ENCODE data around the gene HOXD10.

HOXD10 gene

GRCh38 chr2:176156807-176157498 is 40.4 kb downstream of the HOXD10 start, which contains the start of gene HOXD3:
Gene HOXD3, plus strand, starts transcription at chr2:176157307. Its CDS starts 11,808 bp downstream, at chr2:176169115.
- Histone ChIP-seq H3K4me3 (ENCODE audit: low read depth in 1 of 2, low read length in 2 of 2) (no peak within 1 kb of the TSS), H3K9ac (ENCODE audit: low read length) (no peak within 1 kb of the TSS), H3K27ac (ENCODE audit: low read depth, low read length) (no peak within 1 kb of the TSS), H3K9me3 (ENCODE audit: low read length) (no peaks in the 10 kb centered on the region), H3K27me3 (ENCODE audit: control insufficient read depth in 1 of 2, insufficient read depth in 2 of 2, low read length in 2 of 2) (peaks cover 7 to 41% of the 10 kb centered on the region in 2 donors), H3K4me1 (ENCODE audit: insufficient read depth, low read length) (peaks cover 13% of the 10 kb centered on the region), H3K36me3 (ENCODE audit: insufficient read depth, low read length) (peaks cover 34% of the 10 kb centered on the region)

GRCh38 chr2:176157499-176158185 is 41.1 kb downstream of the HOXD10 start:
- Histone ChIP-seq H3K4me1 (ENCODE audit: insufficient read depth, low read length) (peaks cover 13% of the 10 kb centered on the region), H3K27me3 (ENCODE audit: control insufficient read depth in 1 of 2, insufficient read depth in 2 of 2, low read length in 2 of 2) (peaks cover 7 to 45% of the 10 kb centered on the region in 2 donors), H3K27ac (ENCODE audit: low read depth, low read length) (no peak overlapping the region), H3K9ac (ENCODE audit: low read length) (no peak overlapping the region), H3K4me3 (ENCODE audit: low read depth in 1 of 2, low read length in 2 of 2) (no peak overlapping the region), H3K36me3 (ENCODE audit: insufficient read depth, low read length) (peaks cover 32% of the 10 kb centered on the region), H3K9me3 (ENCODE audit: low read length) (no peaks in the 10 kb centered on the region)

- peaks cover 7 to 50% of the 10 kb centered on the region in 2 donors for H3K27me3 ChIP-seq (ENCODE audit: control insufficient read depth in 1 of 2, insufficient read depth in 2 of 2, low read length in 2 of 2)
- H3K36me3 ChIP-seq (ENCODE audit: insufficient read depth, low read length) = peaks cover 27% of the 10 kb centered on the region
- H3K9ac ChIP-seq (ENCODE audit: low read length) = no peak overlapping the region
- H3K4me3 ChIP-seq (ENCODE audit: low read depth in 1 of 2, low read length in 2 of 2) = no peak overlapping the region
- H3K4me1 ChIP-seq (ENCODE audit: insufficient read depth, low read length) = peaks cover 13% of the 10 kb centered on the region
- no peaks in the 10 kb centered on the region for H3K9me3 ChIP-seq (ENCODE audit: low read length)
- no peak overlapping the region for H3K27ac ChIP-seq (ENCODE audit: low read depth, low read length)
Observed at GRCh38 chr2:176158186-176158591, 41.6 kb downstream of the HOXD10 start.

- Histone ChIP-seq H3K9me3 (ENCODE audit: low read length) (no peaks in the 10 kb centered on the region), H3K4me3 (ENCODE audit: low read depth in 1 of 2, low read length in 2 of 2) (no peak overlapping the region), H3K27ac (ENCODE audit: low read depth, low read length) (no peak overlapping the region), H3K9ac (ENCODE audit: low read length) (no peak overlapping the region), H3K36me3 (ENCODE audit: insufficient read depth, low read length) (peaks cover 18% of the 10 kb centered on the region), H3K27me3 (ENCODE audit: control insufficient read depth in 1 of 2, insufficient read depth in 2 of 2, low read length in 2 of 2) (peaks cover 7 to 57% of the 10 kb centered on the region in 2 donors), H3K4me1 (ENCODE audit: insufficient read depth, low read length) (peaks cover 13% of the 10 kb centered on the region)
Observed at GRCh38 chr2:176158855-176159662, 42.5 kb downstream of the HOXD10 start.

- peaks cover 17% of the 10 kb centered on the region for H3K4me1 ChIP-seq (ENCODE audit: insufficient read depth, low read length)
Observed at GRCh38 chr2:176159663-176160250, 43.2 kb downstream of the HOXD10 start.

GRCh38 chr2:176160251-176160985 is 43.8 kb downstream of the HOXD10 start:
- H3K9me3 ChIP-seq (ENCODE audit: low read length) = no peaks in the 10 kb centered on the region
- H3K36me3 ChIP-seq (ENCODE audit: insufficient read depth, low read length) = peaks cover 4% of the 10 kb centered on the region
- no peak overlapping the region for H3K9ac ChIP-seq (ENCODE audit: low read length)
- H3K4me1 ChIP-seq (ENCODE audit: insufficient read depth, low read length) = peaks cover 19% of the 10 kb centered on the region
- H3K27me3 ChIP-seq (ENCODE audit: control insufficient read depth in 1 of 2, insufficient read depth in 2 of 2, low read length in 2 of 2) = peaks cover 7 to 62% of the 10 kb centered on the region in 2 donors
- peak overlapping the region; percentile 42 for H3K27ac ChIP-seq (ENCODE audit: low read depth, low read length)
- peak overlapping the region; percentile 11 to 32 for H3K4me3 ChIP-seq (ENCODE audit: low read depth in 1 of 2, low read length in 2 of 2)

More at GRCh38 chr2:176159663-176160250, 43.2 kb downstream of the HOXD10 start:
- Histone ChIP-seq H3K36me3 (ENCODE audit: insufficient read depth, low read length) (peaks cover 11% of the 10 kb centered on the region), H3K4me3 (ENCODE audit: low read depth in 1 of 2, low read length in 2 of 2) (peak overlapping the region in 1 of 2 donors; percentile 11), H3K9ac (ENCODE audit: low read length) (no peak overlapping the region), H3K9me3 (ENCODE audit: low read length) (no peaks in the 10 kb centered on the region), H3K27me3 (ENCODE audit: control insufficient read depth in 1 of 2, insufficient read depth in 2 of 2, low read length in 2 of 2) (peaks cover 7 to 64% of the 10 kb centered on the region in 2 donors), H3K27ac (ENCODE audit: low read depth, low read length) (peak overlapping the region; percentile 42)

- peaks cover 19% of the 10 kb centered on the region for H3K4me1 ChIP-seq (ENCODE audit: insufficient read depth, low read length)
- no peak overlapping the region for H3K27ac ChIP-seq (ENCODE audit: low read depth, low read length)
- H3K27me3 ChIP-seq (ENCODE audit: control insufficient read depth in 1 of 2, insufficient read depth in 2 of 2, low read length in 2 of 2) = peaks cover 7 to 58% of the 10 kb centered on the region in 2 donors
- no peak overlapping the region for H3K4me3 ChIP-seq (ENCODE audit: low read depth in 1 of 2, low read length in 2 of 2)
- H3K9ac ChIP-seq (ENCODE audit: low read length) = no peak overlapping the region
- H3K36me3 ChIP-seq (ENCODE audit: insufficient read depth, low read length) = no peaks in the 10 kb centered on the region
- no peaks in the 10 kb centered on the region for H3K9me3 ChIP-seq (ENCODE audit: low read length)
Observed at GRCh38 chr2:176160986-176161824, 44.6 kb downstream of the HOXD10 start.

GRCh38 chr2:176161825-176162626 is 45.4 kb downstream of the HOXD10 start:
- no peak overlapping the region for H3K9ac ChIP-seq (ENCODE audit: low read length)
- no peak overlapping the region for H3K27ac ChIP-seq (ENCODE audit: low read depth, low read length)
- peaks cover 19% of the 10 kb centered on the region for H3K4me1 ChIP-seq (ENCODE audit: insufficient read depth, low read length)
- peaks cover 7 to 50% of the 10 kb centered on the region in 2 donors for H3K27me3 ChIP-seq (ENCODE audit: control insufficient read depth in 1 of 2, insufficient read depth in 2 of 2, low read length in 2 of 2)
- H3K4me3 ChIP-seq (ENCODE audit: low read depth in 1 of 2, low read length in 2 of 2) = no peak overlapping the region
- no peaks in the 10 kb centered on the region for H3K9me3 ChIP-seq (ENCODE audit: low read length)
- H3K36me3 ChIP-seq (ENCODE audit: insufficient read depth, low read length) = no peaks in the 10 kb centered on the region

- Histone ChIP-seq H3K4me3 (ENCODE audit: low read depth in 1 of 2, low read length in 2 of 2) (no peak overlapping the region), H3K9ac (ENCODE audit: low read length) (no peak overlapping the region), H3K4me1 (ENCODE audit: insufficient read depth, low read length) (peaks cover 19% of the 10 kb centered on the region), H3K9me3 (ENCODE audit: low read length) (no peaks in the 10 kb centered on the region), H3K27me3 (ENCODE audit: control insufficient read depth in 1 of 2, insufficient read depth in 2 of 2, low read length in 2 of 2) (peaks cover 4 to 40% of the 10 kb centered on the region in 2 donors), H3K27ac (ENCODE audit: low read depth, low read length) (no peak overlapping the region), H3K36me3 (ENCODE audit: insufficient read depth, low read length) (no peaks in the 10 kb centered on the region)
Observed at GRCh38 chr2:176162911-176163671, 46.5 kb downstream of the HOXD10 start.
